HG03521 (cell line): ENCODE measurements around the gene MATN4.

Experiments
- ATAC-seq: cut with Tn5 transposase; IDR thresholded peaks from one replicate; pipeline ENCODE4 v1.9.1; 2021; ENCODE audit warnings: mild to moderate bottlenecking, moderate library complexity; ENCODE audit not compliant: unreplicated experiment

The MATN4 gene

GRCh38 chr20:45316150-45317080, 8.3 kb upstream of the MATN4 start:
- no peak for ATAC-seq

- no peak for ATAC-seq
Observed at GRCh38 chr20:45315672-45316071, 7.6 kb upstream of the MATN4 start.

GRCh38 chr20:45313943-45314342, 5.8 kb upstream of the MATN4 start:
- ATAC-seq = no peak

- no peak for ATAC-seq
Observed at GRCh38 chr20:45313065-45313695, 5.1 kb upstream of the MATN4 start.

GRCh38 chr20:45312241-45312640, 4.1 kb upstream of the MATN4 start:
- no peak for ATAC-seq

DNA sequence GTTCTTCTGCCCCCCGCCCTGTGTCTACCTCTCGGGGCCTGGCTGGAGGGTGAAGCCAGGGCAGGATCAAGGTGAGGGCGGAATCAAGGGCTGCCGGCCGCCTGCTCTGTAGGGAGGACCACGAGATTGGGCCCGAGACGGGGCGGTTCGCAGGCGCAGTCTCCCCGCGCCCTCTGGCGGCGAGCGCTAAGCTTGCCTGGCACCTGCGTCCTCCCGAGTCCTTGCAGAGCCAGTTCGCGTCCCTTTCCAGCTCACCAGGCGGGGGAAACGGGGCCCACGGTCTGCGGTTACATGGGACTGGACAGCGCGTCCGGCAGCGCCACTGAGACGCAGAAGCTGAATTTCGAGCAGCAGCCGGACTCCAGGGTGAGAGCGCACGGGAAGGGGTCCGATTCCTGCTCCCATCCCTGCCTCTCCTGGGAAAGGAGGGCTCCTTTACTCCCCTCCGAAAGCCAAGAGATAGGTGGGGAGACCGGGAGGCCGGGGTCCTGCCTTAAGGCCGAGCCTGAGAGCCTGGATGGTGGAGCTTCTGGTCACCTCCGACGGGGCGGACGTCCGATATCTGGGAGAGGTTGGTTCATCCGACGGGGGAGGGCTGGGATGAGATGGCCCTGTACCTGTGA, 3.6 kb upstream of the MATN4 start:
- ATAC-seq = no peak

GRCh38 chr20:45309075-45309474, 976 bp upstream of the MATN4 start:
- no peak for ATAC-seq

DNA sequence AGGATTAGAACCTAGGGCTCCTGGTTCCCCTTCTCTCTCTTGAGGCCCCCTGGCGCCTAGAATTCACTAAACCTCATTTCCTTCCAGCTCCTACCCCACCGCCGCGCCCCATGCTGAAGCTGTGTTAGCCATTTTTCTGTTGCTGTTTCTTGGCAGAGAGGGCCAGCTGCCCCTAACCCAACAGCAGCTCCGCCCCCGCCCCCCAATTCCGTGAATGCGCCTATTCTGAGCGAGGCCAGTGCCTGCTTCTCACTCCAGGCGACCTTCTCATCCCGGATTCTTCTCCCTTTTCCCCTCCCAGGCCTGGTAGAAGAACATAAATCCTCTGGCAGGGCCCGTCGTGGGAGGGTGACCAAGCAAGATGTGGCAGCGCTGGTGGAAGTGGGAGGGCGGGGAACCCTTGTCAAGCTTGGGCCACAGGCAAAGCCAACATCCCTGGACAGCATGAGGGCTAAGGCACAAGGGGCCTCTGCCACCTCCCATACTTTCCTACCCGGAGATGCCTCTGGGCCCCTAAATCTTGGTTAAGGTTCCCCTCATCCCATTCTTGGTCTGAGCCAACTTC, 941 bp downstream of the MATN4 start:
- ATAC-seq = no peak

GRCh38 chr20:45306431-45306982, 1.6 kb downstream of the MATN4 start, which contains the start of gene RBPJL:
RBPJL (plus strand) TSS chr20:45306840; CDS start chr20:45306923, 83 bp downstream.
- ATAC-seq = no peak

DNA sequence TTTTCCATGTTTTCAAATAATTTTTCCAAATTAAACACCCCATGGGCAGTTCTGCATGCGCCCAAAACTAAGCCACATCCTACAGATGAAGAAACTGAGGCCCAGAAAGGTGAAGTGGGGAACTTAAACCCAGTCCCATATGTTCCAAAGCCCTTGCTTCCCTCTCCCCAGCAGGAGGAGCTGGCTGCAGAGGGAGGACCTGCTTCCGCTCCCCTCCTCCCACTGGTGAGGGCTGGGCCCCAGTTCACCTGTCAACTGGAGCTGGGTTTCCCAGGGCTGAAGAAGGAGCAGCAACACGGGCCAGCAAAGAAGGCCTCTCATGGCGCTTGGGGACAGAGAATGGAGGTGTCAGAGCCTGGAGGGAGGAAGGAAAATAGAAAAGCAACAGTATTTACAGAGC, 2.8 kb downstream of the MATN4 start:
- no peak for ATAC-seq

DNA sequence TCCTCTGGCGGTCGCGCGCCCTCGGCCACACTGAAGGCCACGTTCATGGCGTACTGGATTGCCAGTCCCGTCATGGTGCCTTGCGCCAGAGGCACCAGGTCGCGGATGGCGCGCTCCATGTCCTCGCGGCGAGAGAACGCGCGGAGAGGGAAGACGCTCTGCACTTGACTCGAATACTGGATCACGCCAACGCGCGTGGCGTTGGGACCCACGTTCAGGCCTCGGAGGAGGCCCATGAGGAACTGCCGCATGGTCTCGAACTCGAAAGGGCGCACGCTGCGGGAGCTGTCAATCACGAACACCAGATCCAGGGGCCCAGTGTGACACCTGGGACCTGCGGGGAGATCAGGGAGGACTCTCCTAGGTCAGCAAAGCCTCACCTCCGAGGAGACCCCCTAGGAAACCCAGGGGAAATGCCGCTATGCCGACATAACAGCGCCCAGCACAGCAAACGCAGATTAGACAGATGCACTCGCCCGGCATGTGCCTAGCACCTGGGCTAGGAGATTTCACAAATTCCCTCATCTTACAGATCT, 3.6 kb downstream of the MATN4 start:
- ATAC-seq = no peak

- no peak for ATAC-seq
Observed at GRCh38 chr20:45303586-45304463, 4.3 kb downstream of the MATN4 start.

DNA sequence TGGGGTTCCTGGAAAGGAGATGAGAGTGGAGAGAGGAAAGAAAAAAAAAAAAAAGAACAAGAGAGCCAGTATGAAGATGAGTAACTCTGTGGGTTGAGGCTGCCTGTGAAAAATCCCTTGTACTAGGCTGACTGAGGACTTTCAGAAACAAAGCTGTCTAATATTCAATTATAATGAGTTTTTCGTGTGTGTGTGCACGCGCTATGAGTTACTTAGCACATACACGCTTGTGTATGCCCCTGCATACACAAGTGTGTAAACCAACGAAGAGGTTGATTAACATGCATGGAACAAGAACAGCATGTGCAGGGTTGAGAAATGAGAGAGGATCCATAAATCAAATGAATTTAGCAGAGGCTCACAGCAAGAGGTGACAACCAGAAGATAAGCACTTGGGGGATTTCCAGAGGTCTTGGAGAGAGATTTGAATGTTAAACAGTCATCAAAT, 6.3 kb downstream of the MATN4 start:
- no peak for ATAC-seq

DNA sequence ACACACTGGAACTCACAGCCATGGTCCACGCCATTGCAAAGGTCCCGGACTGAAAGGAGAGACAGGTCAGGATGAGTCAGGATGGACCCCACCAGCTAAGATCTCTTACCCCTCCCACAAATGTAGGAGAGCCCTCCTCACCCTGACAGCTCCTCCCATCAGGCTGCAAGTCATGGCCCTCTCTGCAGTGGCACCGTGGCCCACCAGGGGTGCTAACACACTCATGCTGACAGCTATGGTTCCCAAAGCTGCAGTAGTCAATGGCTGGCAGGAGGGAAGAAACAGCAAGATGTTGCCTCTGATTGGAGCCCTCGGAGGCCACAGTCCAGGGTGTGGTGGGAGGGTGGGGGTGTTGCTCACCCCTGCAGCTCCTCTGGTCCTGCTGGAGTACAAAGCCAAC, 7.1 kb downstream of the MATN4 start:
- no peak for ATAC-seq

DNA sequence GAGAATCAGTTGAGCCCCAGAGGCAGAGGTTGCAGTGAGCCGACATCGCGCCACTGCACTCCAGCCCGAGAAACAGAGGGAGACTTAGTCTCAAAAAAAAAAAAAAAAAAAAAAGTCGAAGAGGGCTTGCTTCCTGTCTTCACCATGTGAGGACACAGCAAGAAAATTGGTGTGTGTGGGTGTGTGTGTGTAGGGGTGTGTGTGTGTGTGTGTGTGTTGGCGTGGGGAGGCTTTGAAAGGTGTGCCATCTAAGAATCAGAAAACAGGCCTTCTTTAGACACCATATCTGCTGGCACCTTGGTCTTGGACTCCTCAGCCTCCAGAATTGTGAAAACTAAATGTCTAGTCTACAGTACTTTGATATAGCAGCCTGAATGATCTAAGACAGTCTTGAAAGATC, 8.3 kb downstream of the MATN4 start:
- no peak for ATAC-seq

DNA sequence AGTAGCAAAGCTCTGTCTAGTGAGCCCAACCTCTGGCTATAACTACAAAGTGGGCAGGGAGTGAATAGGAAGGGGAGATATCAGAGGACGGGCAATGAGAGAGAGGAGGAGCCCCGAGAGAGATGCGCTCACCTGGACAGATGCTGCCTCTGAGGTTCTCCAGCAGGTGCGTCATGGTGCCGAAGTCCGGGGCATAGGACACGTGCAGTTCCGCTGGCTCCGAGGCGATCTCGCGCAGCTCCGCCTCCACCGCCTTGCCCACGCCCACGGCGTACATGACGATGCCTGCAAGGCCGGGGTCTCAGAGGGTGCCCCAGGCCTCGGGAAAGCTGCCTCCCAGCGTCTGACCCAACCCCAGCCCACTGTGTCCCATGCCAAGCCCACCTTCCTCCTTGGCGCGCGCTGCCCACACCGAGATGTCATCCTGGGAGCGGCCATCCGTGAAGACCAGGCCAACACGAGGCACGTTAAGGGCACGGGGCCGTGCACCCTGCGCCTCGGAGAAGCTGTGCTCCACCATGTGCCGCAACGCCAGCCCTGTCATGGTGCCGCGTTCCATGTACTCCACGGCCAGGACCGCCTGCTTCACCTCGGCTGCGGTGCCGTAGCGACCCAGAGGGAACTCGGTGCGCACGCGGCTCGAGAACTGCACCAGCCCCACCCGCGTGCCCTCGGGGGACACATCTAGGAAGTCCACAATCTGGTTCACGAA, 10.2 kb downstream of the MATN4 start:
- no peak for ATAC-seq

DNA sequence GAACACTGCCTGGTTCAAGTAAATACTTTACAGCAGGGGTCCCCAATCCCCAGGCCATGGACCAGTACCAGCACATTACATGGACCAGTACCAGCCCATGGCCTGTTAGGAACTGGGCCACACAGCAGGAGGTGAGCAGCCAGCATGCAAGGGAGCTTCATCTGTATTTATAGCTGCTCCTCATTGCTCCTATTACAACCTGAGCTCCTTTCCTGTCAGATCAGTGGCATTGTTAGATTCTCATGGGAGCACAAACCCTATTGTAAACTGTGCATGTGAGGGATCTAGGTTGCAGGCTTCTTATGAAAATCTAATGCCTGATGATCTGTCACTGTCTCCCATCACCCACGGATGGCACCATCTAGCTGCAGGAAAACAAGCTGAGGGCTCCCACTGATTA, 13.4 kb downstream of the MATN4 start:
- no peak for ATAC-seq

DNA sequence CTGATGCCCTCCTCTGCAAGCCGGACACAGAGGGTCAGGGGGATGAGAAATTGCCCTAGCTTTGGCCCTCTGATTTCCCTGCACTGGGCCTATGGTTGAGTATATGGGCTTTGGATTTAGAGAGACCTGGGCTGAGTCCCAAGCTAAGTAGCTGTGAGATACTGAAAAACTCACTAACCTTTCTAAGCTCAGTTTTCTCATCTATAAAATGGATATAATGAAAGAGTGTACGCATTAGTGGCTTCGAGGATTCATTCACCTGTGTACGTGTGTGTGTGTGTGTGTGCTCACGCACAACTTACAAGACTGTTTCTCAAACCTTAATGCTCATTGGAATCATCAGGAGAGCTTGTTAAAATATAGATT, 14.1 kb downstream of the MATN4 start:
- ATAC-seq = no peak
